BLaER1 (cell line): ENCODE data around the gene GFOD2.
A peak's percentile ranks its signal among the peaks of the same experiment; 100 is the strongest.

ENCODE experiments used
- H3K27ac ChIP-seq: shearing (Covaris generic); formaldehyde crosslinking; 2 replicates; pipeline ENCODE4 v1.8.1; 2022
- H3K27me3 ChIP-seq: shearing (Covaris generic); formaldehyde crosslinking; 2 replicates; pipeline ENCODE4 v1.8.1; 2022
- H3K36me3 ChIP-seq: shearing (Covaris generic); formaldehyde crosslinking; 2 replicates; pipeline ENCODE4 v1.8.1; 2022
- H3K4me1 ChIP-seq: shearing (Covaris generic); formaldehyde crosslinking; 2 replicates; pipeline ENCODE4 v1.8.1; 2022
- H3K4me2 ChIP-seq: shearing (Covaris generic); formaldehyde crosslinking; 2 replicates; pipeline ENCODE4 v1.8.1; 2022
- H3K4me3 ChIP-seq: shearing (Covaris generic); formaldehyde crosslinking; 2 replicates; pipeline ENCODE4 v1.8.1; 2022
- H3K9ac ChIP-seq: shearing (Covaris generic); formaldehyde crosslinking; 2 replicates; pipeline ENCODE4 v1.8.1; 2022
- H3K9me3 ChIP-seq: shearing (Covaris generic); formaldehyde crosslinking; 2 replicates; pipeline ENCODE4 v1.8.1; 2022
- H4K20me1 ChIP-seq: shearing (Covaris generic); formaldehyde crosslinking; 2 replicates; pipeline ENCODE4 v1.8.1; 2022
- Cebpa-rat ChIP-seq: shearing (Covaris generic); IDR thresholded peaks from 2 replicates; pipeline ENCODE4 v1.8.1; 2022

Gene GFOD2

GRCh38 chr16:67685388-67686112 is 33.6 kb downstream of the GFOD2 start:
- H3K36me3 ChIP-seq, result peaks cover 60% of the 10 kb centered on the region
- H3K9me3 ChIP-seq, result no peaks in the 10 kb centered on the region
- no peak overlapping the region; the same call in 1 of the 2 replicates for H3K9ac ChIP-seq
- TF ChIP-seq Cebpa-rat, result no peak
- H3K4me3 ChIP-seq, result no peak overlapping the region
- H3K27me3 ChIP-seq, result no peaks in the 10 kb centered on the region
- H4K20me1 ChIP-seq, result peaks cover 10% of the 10 kb centered on the region; the same call in 1 of the 2 replicates
- H3K4me1 ChIP-seq, result peaks cover 19% of the 10 kb centered on the region
- H3K4me2 ChIP-seq, result peak overlapping the region; percentile 41
- no peak overlapping the region for H3K27ac ChIP-seq

DNA sequence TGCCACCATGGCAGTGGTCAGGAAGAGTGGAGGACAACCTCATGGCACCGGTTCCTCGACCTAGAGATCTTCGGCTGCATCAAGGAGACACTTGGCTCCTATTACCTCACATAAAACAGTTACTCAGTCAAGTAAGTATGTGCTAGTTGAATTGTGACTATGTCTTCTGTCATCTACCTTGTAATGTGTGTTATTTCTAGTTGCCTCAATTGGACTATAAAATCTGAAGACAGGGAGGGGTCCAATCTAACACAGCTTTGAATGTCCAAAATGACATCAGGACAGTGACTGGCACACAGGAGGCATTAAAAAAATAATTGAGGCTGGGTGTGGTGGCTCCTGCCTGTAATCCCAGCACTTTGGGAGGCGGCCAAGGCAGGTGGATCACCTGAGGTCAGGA is 35.3 kb downstream of the GFOD2 start:
- H3K27ac ChIP-seq, result no peak overlapping the region
- H3K36me3 ChIP-seq, result peaks cover 67% of the 10 kb centered on the region
- H3K27me3 ChIP-seq, result no peaks in the 10 kb centered on the region
- H3K4me3 ChIP-seq, result no peak overlapping the region
- H3K4me1 ChIP-seq, result peaks cover 19% of the 10 kb centered on the region
- TF ChIP-seq Cebpa-rat, result no peak
- no peak overlapping the region for H3K9ac ChIP-seq
- H3K9me3 ChIP-seq, result no peaks in the 10 kb centered on the region
- no peak overlapping the region for H3K4me2 ChIP-seq
- H4K20me1 ChIP-seq, result peaks cover 10% of the 10 kb centered on the region; the same call in 1 of the 2 replicates

GRCh38 chr16:67679935-67680897 is 38.9 kb downstream of the GFOD2 start:
- Histone ChIP-seq H3K4me3 (no peak overlapping the region), H3K27me3 (no peaks in the 10 kb centered on the region), H3K4me2 (no peak overlapping the region), H3K36me3 (peaks cover 83% of the 10 kb centered on the region), H3K9me3 (no peaks in the 10 kb centered on the region), H3K27ac (no peak overlapping the region), H4K20me1 (peaks cover 4% of the 10 kb centered on the region; the same call in 1 of the 2 replicates), H3K4me1 (peaks cover 26% of the 10 kb centered on the region), H3K9ac (no peak overlapping the region)
- no peak for TF ChIP-seq Cebpa-rat

DNA sequence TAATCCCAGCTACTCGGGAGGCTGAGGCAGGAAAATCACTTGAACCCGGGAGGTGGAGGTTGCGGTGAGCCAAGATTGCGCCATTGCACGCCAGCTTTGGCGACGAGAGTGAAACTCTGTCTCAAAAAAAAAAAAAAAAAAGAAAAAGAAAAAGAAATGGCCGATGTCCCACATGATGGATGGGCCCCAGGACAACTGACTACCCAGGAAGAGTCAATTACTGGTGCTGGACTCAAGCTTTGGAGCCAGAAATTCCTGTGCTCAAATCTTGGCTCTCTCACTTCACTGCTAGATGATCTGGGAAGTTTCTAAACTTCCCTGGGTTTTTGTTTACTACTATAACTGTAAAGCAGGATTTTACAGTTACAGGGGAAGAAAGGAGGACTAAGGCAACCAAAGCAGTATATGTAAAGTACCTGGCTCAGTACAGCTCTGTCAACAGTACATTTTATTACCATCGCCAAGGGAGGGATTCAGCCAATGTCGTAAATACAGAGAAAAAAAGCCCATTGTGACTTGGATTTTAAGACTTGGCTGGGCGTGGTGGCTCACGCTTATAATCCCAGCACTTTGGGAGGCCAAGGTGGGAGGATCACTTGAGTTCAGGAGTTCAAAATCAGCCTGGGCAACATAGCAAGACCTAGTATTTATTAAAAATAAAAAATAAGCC is 40.6 kb downstream of the GFOD2 start:
- H3K4me3 ChIP-seq, result no peak overlapping the region
- H3K27ac ChIP-seq, result no peak overlapping the region
- no peaks in the 10 kb centered on the region for H4K20me1 ChIP-seq
- no peak overlapping the region for H3K4me2 ChIP-seq
- no peaks in the 10 kb centered on the region for H3K9me3 ChIP-seq
- H3K27me3 ChIP-seq, result no peaks in the 10 kb centered on the region
- H3K9ac ChIP-seq, result no peak overlapping the region
- TF ChIP-seq Cebpa-rat, result no peak
- peaks cover 41% of the 10 kb centered on the region for H3K4me1 ChIP-seq
- peaks cover 67% of the 10 kb centered on the region for H3K36me3 ChIP-seq

GRCh38 chr16:67677712-67678111 is 41.4 kb downstream of the GFOD2 start:
- Histone ChIP-seq H4K20me1 (no peaks in the 10 kb centered on the region), H3K36me3 (peaks cover 60% of the 10 kb centered on the region)

GRCh38 chr16:67676939-67677338 is 42.2 kb downstream of the GFOD2 start:
- H3K9me3 ChIP-seq, result no peaks in the 10 kb centered on the region

More at GRCh38 chr16:67677712-67678111, 41.4 kb downstream of the GFOD2 start:
- Histone ChIP-seq H3K9ac (no peak overlapping the region), H3K4me2 (peak overlapping the region; percentile 44), H3K27ac (no peak overlapping the region), H3K27me3 (no peaks in the 10 kb centered on the region), H3K4me1 (peaks cover 49% of the 10 kb centered on the region), H3K4me3 (no peak overlapping the region), H3K9me3 (no peaks in the 10 kb centered on the region)
- TF ChIP-seq Cebpa-rat, result no peak

GRCh38 chr16:67676516-67676915 is 42.6 kb downstream of the GFOD2 start:
- Histone ChIP-seq H3K4me3 (no peak overlapping the region), H3K9ac (peak overlapping the region; percentile 8; the same call in 1 of the 2 replicates), H3K4me1 (peaks cover 53% of the 10 kb centered on the region), H3K27ac (peak overlapping the region; percentile 44; the same call in 1 of the 2 replicates), H3K4me2 (peak overlapping the region; percentile 44), H3K27me3 (no peaks in the 10 kb centered on the region), H4K20me1 (no peaks in the 10 kb centered on the region), H3K36me3 (peaks cover 48% of the 10 kb centered on the region), H3K9me3 (no peaks in the 10 kb centered on the region)
- TF ChIP-seq Cebpa-rat, result no peak

More at GRCh38 chr16:67676939-67677338, 42.2 kb downstream of the GFOD2 start:
- TF ChIP-seq Cebpa-rat, result no peak
- Histone ChIP-seq H3K4me2 (peak overlapping the region; percentile 44), H3K27ac (peak overlapping the region; percentile 44; the same call in 1 of the 2 replicates), H4K20me1 (no peaks in the 10 kb centered on the region), H3K36me3 (peaks cover 52% of the 10 kb centered on the region), H3K9ac (peak overlapping the region; percentile 8; the same call in 1 of the 2 replicates), H3K27me3 (no peaks in the 10 kb centered on the region), H3K4me1 (peaks cover 53% of the 10 kb centered on the region), H3K4me3 (no peak overlapping the region)

GRCh38 chr16:67675999-67676398 is 43.1 kb downstream of the GFOD2 start:
- Histone ChIP-seq H3K9me3 (no peaks in the 10 kb centered on the region), H3K4me1 (peaks cover 53% of the 10 kb centered on the region), H3K4me3 (no peak overlapping the region), H3K36me3 (peaks cover 42% of the 10 kb centered on the region), H3K9ac (no peak overlapping the region), H3K4me2 (no peak overlapping the region), H4K20me1 (no peaks in the 10 kb centered on the region), H3K27me3 (no peaks in the 10 kb centered on the region), H3K27ac (no peak overlapping the region)
- TF ChIP-seq Cebpa-rat, result no peak

GRCh38 chr16:67675579-67675935 is 43.6 kb downstream of the GFOD2 start:
- Histone ChIP-seq H3K27ac (no peak overlapping the region), H3K4me2 (peak overlapping the region; percentile 83; the same call in 1 of the 2 replicates), H4K20me1 (no peaks in the 10 kb centered on the region), H3K36me3 (peaks cover 38% of the 10 kb centered on the region), H3K27me3 (no peaks in the 10 kb centered on the region), H3K4me3 (no peak overlapping the region), H3K9me3 (no peaks in the 10 kb centered on the region), H3K4me1 (peaks cover 53% of the 10 kb centered on the region), H3K9ac (no peak overlapping the region)
- no peak for TF ChIP-seq Cebpa-rat
